ENCODE results near the gene SLCO6A1.

GRCh38 chr5:102385365-102385764 lies 113.4 kb downstream of the SLCO6A1 start:
- TF ChIP-seq CTCF (conservative IDR thresholded peaks at IDR 0.05; ENCODE audit: low read depth, low read length) (no peak), EZH2 (IDR thresholded peaks at IDR 0.05; ENCODE audit: low read length, unreplicated experiment) (no peak)
